HepG2 (cell line): ENCODE data around the gene PGA4. TPM values are rescaled to one million over a fixed set of nuclear protein-coding genes. Genes with fewer than 3 reads are reported as not detected.

Experiments used
- CHD4 ChIP-seq: fragments of 200-600 bp; sonication (generic); IDR thresholded peaks from 2 replicates; pipeline ENCODE4 v1.7.0; 2017; ENCODE audit warnings: mild to moderate bottlenecking, low read length, borderline replicate concordance
- DMTF1 ChIP-seq: sonication (generic); formaldehyde crosslinking; IDR thresholded peaks from 2 replicates; pipeline ENCODE4 v1.4.0; 2020; ENCODE audit warnings: mild to moderate bottlenecking, missing genetic modification reagents
- FOXO1 ChIP-seq: sonication (generic); formaldehyde crosslinking; IDR thresholded peaks from 2 replicates; pipeline ENCODE4 v1.4.0; 2020; ENCODE audit warnings: missing genetic modification reagents
- JUND ChIP-seq: sonication (generic); formaldehyde crosslinking; IDR thresholded peaks from 2 replicates; pipeline ENCODE4 v1.8.0; 2022; ENCODE audit warnings: mild to moderate bottlenecking, missing genetic modification reagents
- KDM5B ChIP-seq: sonication (generic); formaldehyde crosslinking; IDR thresholded peaks from 2 replicates; pipeline ENCODE4 v1.4.0; 2020; ENCODE audit warnings: missing genetic modification reagents, mild to moderate bottlenecking, borderline replicate concordance
- MED13 ChIP-seq: sonication (generic); formaldehyde crosslinking; IDR thresholded peaks from 2 replicates; pipeline ENCODE4 v1.5.0; 2020; ENCODE audit warnings: missing genetic modification reagents
- RBM22 ChIP-seq: fragments of 200-400 bp; formaldehyde crosslinking; optimal IDR thresholded peaks from 2 replicates; pipeline ENCODE3; 2017; ENCODE audit warnings: mild to moderate bottlenecking, low read length, moderate library complexity
- SMARCC2 ChIP-seq: fragments of 450-650 bp; IDR thresholded peaks from 2 replicates; pipeline ENCODE4 v1.6.1; 2017; ENCODE audit warnings: antibody characterized with exemption, mild to moderate bottlenecking
- ZBTB49 ChIP-seq: sonication (generic); formaldehyde crosslinking; IDR thresholded peaks from 2 replicates; pipeline ENCODE4 v1.4.0; 2020; ENCODE audit warnings: missing genetic modification reagents, borderline replicate concordance
- ZBTB7A ChIP-seq: sonication (generic); formaldehyde crosslinking; IDR thresholded peaks from 2 replicates; pipeline ENCODE4 v1.8.0; 2022; ENCODE audit warnings: mild to moderate bottlenecking, missing genetic modification reagents
- ZNF282 ChIP-seq: fragments of 450-650 bp; IDR thresholded peaks from 2 replicates; pipeline ENCODE4 v1.6.1; 2018; ENCODE audit not compliant: partially characterized antibody
- ZNF790 ChIP-seq: sonication (generic); formaldehyde crosslinking; IDR thresholded peaks from 2 replicates; pipeline ENCODE4 v1.8.0; 2022; ENCODE audit warnings: missing genetic modification reagents, mild to moderate bottlenecking, borderline replicate concordance
- ZZZ3 ChIP-seq: sonication (generic); formaldehyde crosslinking; IDR thresholded peaks from 2 replicates; pipeline ENCODE4 v1.4.0; 2020; ENCODE audit warnings: missing genetic modification reagents, mild to moderate bottlenecking, borderline replicate concordance
- polyA plus RNA-seq, 8 experiments: library from polyadenylated mRNA; depleted of rRNA in 3 of 8; stranded (reverse) in 7 of 8; unstranded in 1 of 8; fragments of >200 nt; fragmentation: Illumina TruSeq in 4 of 8; extraction: Trizol in 4 of 8; gene quantifications; 2 replicates each; pipeline versions ENCODE4 v1.2.1 to v1.2.3, GENCODE V29; 2011 to 2016; ENCODE audit warnings: low read depth in 4 of 8, missing spikeins in 1 of 8, mixed read lengths in 1 of 8; ENCODE audit not compliant: insufficient read depth in 1 of 8
- total RNA-seq, 5 experiments: library from RNA; depleted of rRNA; stranded (reverse); fragments of >200 nt; fragmentation: Illumina TruSeq; extraction: Trizol; gene quantifications; 2 replicates each; pipeline ENCODE4 v1.2.3, GENCODE V29; 2016; ENCODE audit warnings: low read depth in 1 of 5
- TF ChIP-seq, protein P1 (sequence below): sonication (generic); formaldehyde crosslinking; IDR thresholded peaks from 2 replicates; pipeline ENCODE4 v1.4.0; 2020; ENCODE audit warnings: mild to moderate bottlenecking, missing genetic modification reagents, borderline replicate concordance
- TF ChIP-seq, protein P2 (sequence below): sonication (generic); formaldehyde crosslinking; IDR thresholded peaks from 2 replicates; pipeline ENCODE4 v1.4.0; 2020; ENCODE audit warnings: missing genetic modification reagents

Gene PGA4
- total and polyA plus RNA-seq, 2 of the 13 experiments (the other 11 are each of a cell fraction or from before 2014, with no cell fraction given) = not detected

DNA sequence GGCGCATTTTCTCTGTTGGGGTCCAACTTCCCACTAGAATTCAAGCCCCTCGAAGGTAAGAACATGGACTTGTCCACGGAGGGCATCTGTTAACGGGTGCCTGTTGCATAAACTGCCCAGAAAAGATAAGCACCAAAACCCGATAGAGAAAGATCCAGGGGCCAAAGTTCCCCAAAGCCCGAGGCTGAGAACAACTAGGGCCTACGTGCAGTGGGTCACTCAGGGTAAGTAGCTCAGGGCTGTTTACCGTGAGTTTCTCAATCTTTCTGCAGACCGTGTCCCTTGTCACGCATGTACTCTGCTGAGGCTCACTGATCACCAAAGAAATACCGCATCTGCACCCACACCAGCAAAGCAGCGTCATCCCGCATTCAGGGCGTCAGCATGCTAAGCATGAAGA lies 43.2 kb downstream of the PGA4 start (continued):
- TF ChIP-seq, protein P1, sequence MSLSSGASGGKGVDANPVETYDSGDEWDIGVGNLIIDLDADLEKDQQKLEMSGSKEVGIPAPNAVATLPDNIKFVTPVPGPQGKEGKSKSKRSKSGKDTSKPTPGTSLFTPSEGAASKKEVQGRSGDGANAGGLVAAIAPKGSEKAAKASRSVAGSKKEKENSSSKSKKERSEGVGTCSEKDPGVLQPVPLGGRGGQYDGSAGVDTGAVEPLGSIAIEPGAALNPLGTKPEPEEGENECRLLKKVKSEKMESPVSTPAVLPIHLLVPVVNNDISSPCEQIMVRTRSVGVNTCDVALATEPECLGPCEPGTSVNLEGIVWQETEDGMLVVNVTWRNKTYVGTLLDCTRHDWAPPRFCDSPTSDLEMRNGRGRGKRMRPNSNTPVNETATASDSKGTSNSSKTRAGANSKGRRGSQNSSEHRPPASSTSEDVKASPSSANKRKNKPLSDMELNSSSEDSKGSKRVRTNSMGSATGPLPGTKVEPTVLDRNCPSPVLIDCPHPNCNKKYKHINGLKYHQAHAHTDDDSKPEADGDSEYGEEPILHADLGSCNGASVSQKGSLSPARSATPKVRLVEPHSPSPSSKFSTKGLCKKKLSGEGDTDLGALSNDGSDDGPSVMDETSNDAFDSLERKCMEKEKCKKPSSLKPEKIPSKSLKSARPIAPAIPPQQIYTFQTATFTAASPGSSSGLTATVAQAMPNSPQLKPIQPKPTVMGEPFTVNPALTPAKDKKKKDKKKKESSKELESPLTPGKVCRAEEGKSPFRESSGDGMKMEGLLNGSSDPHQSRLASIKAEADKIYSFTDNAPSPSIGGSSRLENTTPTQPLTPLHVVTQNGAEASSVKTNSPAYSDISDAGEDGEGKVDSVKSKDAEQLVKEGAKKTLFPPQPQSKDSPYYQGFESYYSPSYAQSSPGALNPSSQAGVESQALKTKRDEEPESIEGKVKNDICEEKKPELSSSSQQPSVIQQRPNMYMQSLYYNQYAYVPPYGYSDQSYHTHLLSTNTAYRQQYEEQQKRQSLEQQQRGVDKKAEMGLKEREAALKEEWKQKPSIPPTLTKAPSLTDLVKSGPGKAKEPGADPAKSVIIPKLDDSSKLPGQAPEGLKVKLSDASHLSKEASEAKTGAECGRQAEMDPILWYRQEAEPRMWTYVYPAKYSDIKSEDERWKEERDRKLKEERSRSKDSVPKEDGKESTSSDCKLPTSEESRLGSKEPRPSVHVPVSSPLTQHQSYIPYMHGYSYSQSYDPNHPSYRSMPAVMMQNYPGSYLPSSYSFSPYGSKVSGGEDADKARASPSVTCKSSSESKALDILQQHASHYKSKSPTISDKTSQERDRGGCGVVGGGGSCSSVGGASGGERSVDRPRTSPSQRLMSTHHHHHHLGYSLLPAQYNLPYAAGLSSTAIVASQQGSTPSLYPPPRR (CRISPR knock-in tag) = peak; percentile 47; the same call in 1 of the 2 replicates
- TF ChIP-seq MED13 = no peak
- no peak for TF ChIP-seq RBM22
- TF ChIP-seq ZBTB7A (CRISPR knock-in tag) = 0 out of 2 replicates have a peak, but pooled peaks have one; percentile 31
- no peak for TF ChIP-seq CHD4
- no peak for TF ChIP-seq SMARCC2
- TF ChIP-seq KDM5B (CRISPR knock-in tag) = peak; percentile 54; the same call in 1 of the 2 replicates
- TF ChIP-seq ZNF790 (CRISPR knock-in tag) = no peak
- TF ChIP-seq ZBTB49 (CRISPR knock-in tag) = no peak
- no peak for TF ChIP-seq JUND (CRISPR knock-in tag)
- no peak for TF ChIP-seq ZNF282
- TF ChIP-seq DMTF1 (CRISPR knock-in tag) = no peak
- peak; percentile 81; the same call in 1 of the 2 replicates for TF ChIP-seq FOXO1
- TF ChIP-seq, protein P2, sequence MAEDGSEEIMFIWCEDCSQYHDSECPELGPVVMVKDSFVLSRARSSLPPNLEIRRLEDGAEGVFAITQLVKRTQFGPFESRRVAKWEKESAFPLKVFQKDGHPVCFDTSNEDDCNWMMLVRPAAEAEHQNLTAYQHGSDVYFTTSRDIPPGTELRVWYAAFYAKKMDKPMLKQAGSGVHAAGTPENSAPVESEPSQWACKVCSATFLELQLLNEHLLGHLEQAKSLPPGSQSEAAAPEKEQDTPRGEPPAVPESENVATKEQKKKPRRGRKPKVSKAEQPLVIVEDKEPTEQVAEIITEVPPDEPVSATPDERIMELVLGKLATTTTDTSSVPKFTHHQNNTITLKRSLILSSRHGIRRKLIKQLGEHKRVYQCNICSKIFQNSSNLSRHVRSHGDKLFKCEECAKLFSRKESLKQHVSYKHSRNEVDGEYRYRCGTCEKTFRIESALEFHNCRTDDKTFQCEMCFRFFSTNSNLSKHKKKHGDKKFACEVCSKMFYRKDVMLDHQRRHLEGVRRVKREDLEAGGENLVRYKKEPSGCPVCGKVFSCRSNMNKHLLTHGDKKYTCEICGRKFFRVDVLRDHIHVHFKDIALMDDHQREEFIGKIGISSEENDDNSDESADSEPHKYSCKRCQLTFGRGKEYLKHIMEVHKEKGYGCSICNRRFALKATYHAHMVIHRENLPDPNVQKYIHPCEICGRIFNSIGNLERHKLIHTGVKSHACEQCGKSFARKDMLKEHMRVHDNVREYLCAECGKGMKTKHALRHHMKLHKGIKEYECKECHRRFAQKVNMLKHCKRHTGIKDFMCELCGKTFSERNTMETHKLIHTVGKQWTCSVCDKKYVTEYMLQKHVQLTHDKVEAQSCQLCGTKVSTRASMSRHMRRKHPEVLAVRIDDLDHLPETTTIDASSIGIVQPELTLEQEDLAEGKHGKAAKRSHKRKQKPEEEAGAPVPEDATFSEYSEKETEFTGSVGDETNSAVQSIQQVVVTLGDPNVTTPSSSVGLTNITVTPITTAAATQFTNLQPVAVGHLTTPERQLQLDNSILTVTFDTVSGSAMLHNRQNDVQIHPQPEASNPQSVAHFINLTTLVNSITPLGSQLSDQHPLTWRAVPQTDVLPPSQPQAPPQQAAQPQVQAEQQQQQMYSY (CRISPR knock-in tag) = no peak
- 0 out of 2 replicates have a peak, but pooled peaks have one; percentile 27 for TF ChIP-seq ZZZ3 (CRISPR knock-in tag)
